Lower leg skin (tissue), 3 donors: ENCODE data around the gene ARHGAP11A.

ENCODE experiments used
- CTCF ChIP-seq, 3 donors: fragments of 450-650 bp; IDR thresholded peaks; one replicate each; pipeline ENCODE4 v1.5.1; 2016; ENCODE audit warnings: antibody characterized with exemption in 3 of 3, mild to moderate bottlenecking in 3 of 3, moderate library complexity in 2 of 3
- POLR2A ChIP-seq, 2 donors: fragments of 450-650 bp; IDR thresholded peaks; one replicate each; pipeline ENCODE4 v1.6.1; 2016 to 2017; ENCODE audit warnings: antibody characterized with exemption in 2 of 2, mild to moderate bottlenecking in 1 of 2, moderate library complexity in 1 of 2

- no peak for TF ChIP-seq CTCF (IDR thresholded peaks at IDR 0.05)
- TF ChIP-seq POLR2A (IDR thresholded peaks at IDR 0.05) = no peak
Observed at GRCh38 chr15:32688151-32688639, 72.9 kb downstream of the ARHGAP11A start.
